ENCODE results near the gene PRR30. TPM values are rescaled to one million over a fixed set of nuclear protein-coding genes. Genes with fewer than 3 reads are reported as not detected.

Gene PRR30
- total RNA-seq, 4 donors from 2014 or later = not detected

DNA sequence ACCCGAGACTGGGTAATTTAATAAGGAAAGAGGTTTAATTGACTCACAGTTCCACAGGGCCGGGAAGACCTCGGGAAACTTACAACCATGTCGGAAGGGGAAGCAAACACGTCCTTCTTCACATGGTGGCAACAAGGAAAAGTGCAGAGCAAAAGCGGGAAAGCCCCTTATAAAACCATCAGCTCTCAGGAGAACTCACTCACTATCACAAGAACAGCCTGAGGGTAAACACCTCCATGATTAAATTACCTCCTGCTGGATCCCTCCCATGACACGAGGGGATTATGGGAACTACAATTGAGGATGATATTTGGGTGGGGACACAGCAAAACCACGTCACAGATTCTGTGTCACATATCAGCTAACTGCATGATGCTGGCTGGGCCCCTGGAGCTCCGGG, 21.0 kb upstream of the PRR30 start:
- Histone ChIP-seq H3K27ac (no peak overlapping the region), H3K9me3 (no peaks in the 10 kb centered on the region), H3K27me3 (no peaks in the 10 kb centered on the region), H3K4me3 (no peak overlapping the region), H3K4me1 (no peaks in the 10 kb centered on the region), H3K36me3 (no peaks in the 10 kb centered on the region)
- TF ChIP-seq, protein P1, sequence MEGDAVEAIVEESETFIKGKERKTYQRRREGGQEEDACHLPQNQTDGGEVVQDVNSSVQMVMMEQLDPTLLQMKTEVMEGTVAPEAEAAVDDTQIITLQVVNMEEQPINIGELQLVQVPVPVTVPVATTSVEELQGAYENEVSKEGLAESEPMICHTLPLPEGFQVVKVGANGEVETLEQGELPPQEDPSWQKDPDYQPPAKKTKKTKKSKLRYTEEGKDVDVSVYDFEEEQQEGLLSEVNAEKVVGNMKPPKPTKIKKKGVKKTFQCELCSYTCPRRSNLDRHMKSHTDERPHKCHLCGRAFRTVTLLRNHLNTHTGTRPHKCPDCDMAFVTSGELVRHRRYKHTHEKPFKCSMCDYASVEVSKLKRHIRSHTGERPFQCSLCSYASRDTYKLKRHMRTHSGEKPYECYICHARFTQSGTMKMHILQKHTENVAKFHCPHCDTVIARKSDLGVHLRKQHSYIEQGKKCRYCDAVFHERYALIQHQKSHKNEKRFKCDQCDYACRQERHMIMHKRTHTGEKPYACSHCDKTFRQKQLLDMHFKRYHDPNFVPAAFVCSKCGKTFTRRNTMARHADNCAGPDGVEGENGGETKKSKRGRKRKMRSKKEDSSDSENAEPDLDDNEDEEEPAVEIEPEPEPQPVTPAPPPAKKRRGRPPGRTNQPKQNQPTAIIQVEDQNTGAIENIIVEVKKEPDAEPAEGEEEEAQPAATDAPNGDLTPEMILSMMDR (IDR thresholded peaks at IDR 0.05) = no peak
- TF ChIP-seq POLR2A (IDR thresholded peaks at IDR 0.05) = no peak
- no peak for DNase-seq

GRCh38 chr2:27159271-27159670, 20.1 kb upstream of the PRR30 start:
- no peaks in the 10 kb centered on the region for H3K4me1 ChIP-seq

DNA sequence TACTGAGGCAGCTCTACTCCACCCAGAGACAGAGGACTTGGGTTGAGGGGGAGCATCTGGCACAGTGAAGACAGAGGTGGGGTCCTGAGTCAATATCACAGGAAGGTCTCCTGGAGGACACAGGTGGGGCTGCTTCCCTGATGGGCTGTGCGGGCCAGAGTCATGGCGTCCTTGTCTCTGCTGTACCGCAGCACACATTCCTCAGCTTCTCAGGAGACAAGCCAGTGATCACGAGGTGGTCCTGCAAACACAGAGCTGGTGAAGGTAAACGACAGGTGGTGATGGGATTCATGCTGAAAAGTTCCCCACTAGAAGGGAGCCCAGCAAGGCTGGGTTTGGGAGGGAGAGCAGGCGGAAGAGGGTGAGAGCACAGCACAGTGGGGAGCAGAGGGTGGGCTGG, 19.3 kb upstream of the PRR30 start:
- H3K27ac ChIP-seq = no peak overlapping the region
- no peaks in the 10 kb centered on the region for H3K27me3 ChIP-seq
- no peak for TF ChIP-seq POLR2A (IDR thresholded peaks at IDR 0.05)
- TF ChIP-seq, protein P1 (IDR thresholded peaks at IDR 0.05) = no peak
- no peak for DNase-seq
- no peak overlapping the region for H3K4me3 ChIP-seq
- no peaks in the 10 kb centered on the region for H3K9me3 ChIP-seq
- no peaks in the 10 kb centered on the region for H3K36me3 ChIP-seq
- no peaks in the 10 kb centered on the region for H3K4me1 ChIP-seq

More at GRCh38 chr2:27159271-27159670, 20.1 kb upstream of the PRR30 start:
- Histone ChIP-seq H3K4me3 (no peak overlapping the region), H3K36me3 (no peaks in the 10 kb centered on the region), H3K9me3 (no peaks in the 10 kb centered on the region), H3K27me3 (no peaks in the 10 kb centered on the region), H3K27ac (no peak overlapping the region)
- no peak for TF ChIP-seq POLR2A (IDR thresholded peaks at IDR 0.05)
- TF ChIP-seq, protein P1 (IDR thresholded peaks at IDR 0.05) = no peak
- DNase-seq = no peak

GRCh38 chr2:27155069-27155520, 15.9 kb upstream of the PRR30 start:
- no peak overlapping the region for H3K4me3 ChIP-seq
- H3K9me3 ChIP-seq = no peaks in the 10 kb centered on the region
- TF ChIP-seq POLR2A (IDR thresholded peaks at IDR 0.05) = no peak
- H3K27me3 ChIP-seq = no peaks in the 10 kb centered on the region
- no peaks in the 10 kb centered on the region for H3K36me3 ChIP-seq
- H3K4me1 ChIP-seq = no peaks in the 10 kb centered on the region
- H3K27ac ChIP-seq = no peak overlapping the region
- no peak for DNase-seq

DNA sequence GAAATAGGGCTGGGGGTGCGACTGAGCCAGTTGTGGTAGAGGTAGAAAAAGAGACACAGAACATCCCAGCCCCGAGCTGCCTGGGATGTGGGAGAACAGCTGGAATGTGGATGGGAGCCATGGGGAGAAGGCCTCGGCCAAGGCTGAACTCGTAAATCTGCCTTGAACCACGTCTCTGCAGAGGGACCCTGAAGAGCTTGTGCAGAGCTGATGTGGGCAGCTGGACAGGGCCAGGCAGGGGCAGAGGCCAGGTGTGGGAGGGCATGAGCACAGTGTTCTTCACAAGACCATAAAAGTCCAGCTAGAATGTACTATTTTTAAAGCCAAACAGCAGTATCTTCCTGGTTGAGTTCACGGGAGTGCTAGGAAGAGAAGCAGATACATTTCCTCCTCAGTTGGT, 15.3 kb upstream of the PRR30 start:
- Histone ChIP-seq H3K27me3 (no peaks in the 10 kb centered on the region), H3K36me3 (no peaks in the 10 kb centered on the region), H3K9me3 (no peaks in the 10 kb centered on the region), H3K4me1 (no peaks in the 10 kb centered on the region), H3K27ac (no peak overlapping the region), H3K4me3 (no peak overlapping the region)
- TF ChIP-seq POLR2A (IDR thresholded peaks at IDR 0.05) = no peak
- TF ChIP-seq, protein P1 (IDR thresholded peaks at IDR 0.05) = no peak
- DNase-seq = no peak

GRCh38 chr2:27152796-27153464, 13.7 kb upstream of the PRR30 start:
- H3K27me3 ChIP-seq = no peaks in the 10 kb centered on the region
- DNase-seq = no peak
- H3K4me1 ChIP-seq = no peaks in the 10 kb centered on the region
- TF ChIP-seq, protein P1 (IDR thresholded peaks at IDR 0.05) = no peak
- no peak for TF ChIP-seq POLR2A (IDR thresholded peaks at IDR 0.05)
- no peaks in the 10 kb centered on the region for H3K9me3 ChIP-seq
- H3K4me3 ChIP-seq = no peak overlapping the region
- H3K27ac ChIP-seq = no peak overlapping the region
- H3K36me3 ChIP-seq = no peaks in the 10 kb centered on the region

Measured in Peyer's patch (tissue), 4 donors.